Stimulated activated CD8-positive, alpha-beta memory T cell treated with anti-CD3 and anti-CD28 coated beads, Interleukin-4, amount 100 ng/mL, for 24 hours (primary cell): Measurements from ENCODE around the gene PDE11A.

Source experiments
- DNase-seq: peaks from one replicate; pipeline ENCODE4 v3.0.0-alpha.2; 2020; ENCODE audit warnings: low read depth

Gene PDE11A

GRCh38 chr2:177597759-177598158 is 474.8 kb downstream of the PDE11A start:
- DNase-seq = no peak

DNA sequence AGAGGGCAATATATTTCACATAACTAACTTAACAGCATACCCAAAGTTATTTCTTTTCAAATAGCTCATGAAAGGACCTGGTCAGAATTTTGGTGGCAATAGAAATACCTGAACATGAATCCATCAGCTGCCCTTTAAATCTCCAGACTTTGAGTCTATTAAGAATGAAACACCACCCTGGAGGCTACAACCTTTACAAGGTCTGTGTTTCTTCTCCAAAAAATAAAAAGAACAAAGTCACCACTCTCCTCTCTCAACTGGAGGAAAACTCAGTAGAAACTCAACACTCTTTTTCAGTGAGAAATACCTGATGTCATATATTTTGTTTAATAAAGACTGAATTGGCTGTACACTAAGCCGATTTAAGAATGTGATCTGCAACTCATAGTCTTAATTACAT is 475.7 kb downstream of the PDE11A start:
- no peak for DNase-seq

- DNase-seq = no peak
Observed at GRCh38 chr2:177595126-177595845, 477.3 kb downstream of the PDE11A start.

GRCh38 chr2:177593402-177593801 is 479.2 kb downstream of the PDE11A start:
- no peak for DNase-seq

DNA sequence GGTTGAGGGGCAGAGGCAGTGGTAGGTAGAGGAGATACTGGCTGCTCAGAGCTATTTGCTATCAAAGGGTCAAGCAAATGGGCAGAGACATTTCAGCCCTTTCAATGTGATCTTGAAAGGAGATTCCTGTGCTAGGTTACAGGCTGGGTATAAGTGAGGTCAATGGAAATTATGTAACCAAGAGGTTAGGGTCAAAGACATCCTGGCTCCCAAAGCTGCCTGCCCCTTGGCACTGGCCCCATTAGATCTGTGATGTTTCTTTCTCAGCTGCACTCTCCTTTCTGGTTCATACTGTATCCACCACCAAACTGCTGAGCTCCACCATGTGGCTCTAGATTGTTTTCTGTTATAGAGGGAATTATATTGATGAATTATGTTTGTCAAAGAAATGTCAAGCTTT is 479.6 kb downstream of the PDE11A start:
- no peak for DNase-seq

GRCh38 chr2:177592397-177592796 is 480.2 kb downstream of the PDE11A start:
- no peak for DNase-seq

DNA sequence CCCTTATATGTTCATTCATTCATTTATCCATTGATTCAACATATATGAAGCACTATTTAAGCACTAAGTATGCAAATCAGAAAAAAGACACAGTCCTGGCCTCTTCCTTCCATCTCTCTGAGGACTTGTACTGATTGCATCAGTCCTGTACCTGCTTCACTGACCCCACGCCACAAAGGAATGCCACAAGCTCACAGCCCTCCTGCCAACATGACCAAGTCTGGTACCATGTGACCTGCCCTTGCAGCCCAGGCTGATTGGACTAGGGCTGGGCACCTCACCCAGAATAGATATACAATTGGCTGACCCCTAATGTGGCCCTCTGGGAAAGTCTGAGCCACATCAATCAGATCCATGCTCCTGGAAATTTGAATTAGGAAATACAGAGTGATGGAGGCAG is 483.4 kb downstream of the PDE11A start:
- DNase-seq = no peak

DNA sequence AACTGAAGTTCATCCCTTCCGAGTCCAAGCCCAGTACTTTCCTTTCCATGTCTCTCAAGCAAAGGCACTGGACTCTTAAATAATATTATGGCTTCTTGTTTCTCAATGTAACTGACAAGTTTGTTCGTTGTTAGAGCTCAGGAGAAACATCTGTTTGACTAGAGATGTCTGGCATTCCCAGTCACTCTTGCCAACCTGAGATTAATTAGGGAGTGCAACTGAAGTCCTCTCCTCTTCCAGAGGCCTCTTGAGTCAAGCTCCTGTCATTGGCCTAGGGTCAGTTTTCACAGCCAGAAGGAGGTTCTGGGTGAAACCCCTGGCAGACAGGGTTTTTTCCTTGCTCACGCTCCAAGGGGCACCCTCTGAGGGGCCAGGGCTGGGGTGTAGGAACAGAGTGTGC is 483.9 kb downstream of the PDE11A start:
- no peak for DNase-seq

DNA sequence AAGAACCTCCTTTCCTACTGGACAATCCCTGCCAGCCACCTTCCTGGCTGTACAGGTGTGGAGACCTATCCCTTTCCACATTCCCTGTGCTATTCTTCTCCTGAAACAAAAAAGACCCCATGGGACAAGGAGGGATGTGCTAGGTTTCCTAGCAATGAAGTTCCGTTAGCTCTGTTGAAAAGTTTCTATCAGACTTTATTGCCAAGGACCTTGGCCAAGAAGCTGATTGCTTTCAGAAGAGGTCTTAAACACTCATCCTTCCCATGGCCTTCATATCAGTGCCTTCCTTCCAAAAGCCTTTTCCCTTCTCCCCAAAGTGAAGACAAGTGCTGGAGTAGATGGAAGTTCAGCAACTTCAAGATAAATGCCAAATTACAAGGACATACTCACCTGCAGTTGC is 485.2 kb downstream of the PDE11A start:
- no peak for DNase-seq

DNA sequence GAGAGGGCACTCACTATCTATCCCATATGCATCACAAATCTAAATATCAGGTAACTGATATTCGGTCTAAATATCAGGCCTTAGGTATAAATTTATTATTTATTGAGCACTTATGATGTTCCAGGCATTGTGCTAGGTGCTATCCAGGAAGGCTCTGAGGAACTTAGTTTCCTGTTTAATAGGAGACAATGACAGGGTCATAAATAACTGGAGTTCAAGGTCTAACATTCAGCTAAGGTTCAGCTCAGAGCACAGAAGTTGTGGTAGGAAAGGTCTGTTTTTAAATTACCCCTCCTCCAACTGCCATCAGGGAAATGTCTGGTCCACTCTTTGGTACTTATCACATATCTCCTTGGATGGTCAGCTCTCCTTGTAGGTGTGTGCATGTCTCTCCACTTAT is 486.4 kb downstream of the PDE11A start:
- DNase-seq = no peak

- no peak for DNase-seq
Observed at GRCh38 chr2:177585234-177585863, 487.2 kb downstream of the PDE11A start.

DNA sequence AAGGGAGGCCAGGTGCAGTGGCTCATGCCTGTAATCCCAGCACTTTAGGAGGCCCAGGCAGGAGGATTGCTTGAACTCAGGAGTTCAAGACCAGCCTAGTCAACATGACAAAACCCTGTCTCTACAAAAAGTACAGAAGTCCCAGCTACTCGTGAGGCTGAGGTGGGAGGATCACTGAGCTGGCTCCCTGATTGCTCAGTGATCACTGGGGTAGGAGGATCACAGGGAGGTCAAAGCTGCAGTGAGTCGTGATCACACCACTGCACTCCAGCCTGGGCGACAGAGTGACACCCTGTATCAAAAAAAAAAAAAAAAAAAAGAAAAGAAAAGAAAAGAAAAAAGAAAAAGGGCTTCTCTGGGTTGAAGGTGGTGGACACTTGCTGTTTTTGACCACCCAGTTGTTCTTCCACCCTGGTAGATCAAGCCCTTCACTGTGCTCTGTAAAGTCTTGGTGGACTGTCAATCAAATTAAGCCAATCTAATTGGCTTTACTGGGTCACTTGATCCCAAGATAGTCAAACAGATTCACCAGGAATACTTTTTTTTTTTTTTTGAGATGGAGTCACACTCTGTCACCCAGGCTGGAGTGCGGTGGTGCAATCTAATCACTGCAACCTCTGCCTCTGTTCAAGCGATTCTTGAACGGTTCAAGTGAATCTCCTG is 488.4 kb downstream of the PDE11A start:
- no peak for DNase-seq

GRCh38 chr2:177582000-177582399 is 490.6 kb downstream of the PDE11A start:
- DNase-seq = no peak

DNA sequence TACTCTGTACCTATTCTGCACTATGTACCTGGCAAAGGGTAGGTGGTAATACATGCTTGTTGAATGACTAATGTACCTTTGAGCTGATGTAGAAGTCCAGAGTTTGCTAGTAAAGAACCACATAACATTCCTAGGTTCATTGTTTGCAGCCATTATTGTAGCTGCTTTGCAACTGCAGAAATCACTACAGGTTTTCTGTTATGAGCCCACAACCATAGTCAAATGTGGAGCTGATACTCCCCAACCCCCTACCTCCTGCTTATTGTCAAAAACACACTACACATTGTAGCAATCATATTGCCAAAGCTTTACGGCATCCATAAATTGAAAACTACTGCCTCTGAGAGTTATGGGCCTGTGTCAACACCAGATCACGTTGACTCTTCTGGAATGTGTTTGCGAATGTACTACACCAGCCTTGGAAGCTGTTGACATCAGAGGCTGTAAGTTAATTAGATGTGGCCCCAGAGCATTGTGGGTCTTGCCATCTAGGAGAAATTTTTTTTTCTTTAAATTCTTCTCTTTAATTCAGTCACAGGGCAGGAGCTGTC is 493.0 kb downstream of the PDE11A start:
- DNase-seq = no peak

DNA sequence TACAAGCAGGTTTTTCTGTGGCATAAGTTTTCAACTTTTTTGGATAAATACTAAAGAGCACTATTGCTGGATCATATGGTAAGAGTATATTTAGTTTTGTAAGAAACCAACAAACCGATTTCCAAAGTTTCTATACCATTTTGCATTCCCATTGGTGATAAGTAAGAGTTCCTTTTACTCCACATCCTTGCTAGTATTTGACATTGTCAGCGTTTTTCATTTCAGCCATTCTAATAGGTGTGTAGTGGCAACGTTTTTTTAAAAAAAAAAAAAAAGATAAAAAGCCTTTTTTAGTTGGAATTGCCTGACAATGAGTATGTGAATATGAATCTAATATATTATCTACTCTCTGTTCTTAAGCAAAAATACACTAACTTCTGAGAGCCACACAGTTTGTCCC is 494.1 kb downstream of the PDE11A start:
- no peak for DNase-seq

DNA sequence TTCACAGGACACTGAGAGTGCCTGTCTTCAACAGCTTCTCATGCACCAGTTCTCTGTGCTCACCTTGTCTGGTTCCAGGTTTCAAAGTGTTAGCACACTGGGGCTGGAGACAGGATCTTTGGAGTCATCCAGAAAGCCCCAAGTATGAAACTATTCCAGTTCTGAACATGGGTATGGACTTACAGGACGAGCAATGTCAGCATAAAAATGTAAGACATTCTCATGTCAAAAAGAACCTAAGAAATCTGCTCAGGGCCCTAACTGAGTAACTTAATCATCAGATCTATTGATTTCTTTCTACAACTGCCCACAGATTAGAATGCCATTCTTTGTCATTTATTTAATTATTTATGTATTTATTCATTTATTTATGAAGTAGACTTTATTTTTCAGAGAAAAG is 495.5 kb downstream of the PDE11A start:
- DNase-seq = no peak

DNA sequence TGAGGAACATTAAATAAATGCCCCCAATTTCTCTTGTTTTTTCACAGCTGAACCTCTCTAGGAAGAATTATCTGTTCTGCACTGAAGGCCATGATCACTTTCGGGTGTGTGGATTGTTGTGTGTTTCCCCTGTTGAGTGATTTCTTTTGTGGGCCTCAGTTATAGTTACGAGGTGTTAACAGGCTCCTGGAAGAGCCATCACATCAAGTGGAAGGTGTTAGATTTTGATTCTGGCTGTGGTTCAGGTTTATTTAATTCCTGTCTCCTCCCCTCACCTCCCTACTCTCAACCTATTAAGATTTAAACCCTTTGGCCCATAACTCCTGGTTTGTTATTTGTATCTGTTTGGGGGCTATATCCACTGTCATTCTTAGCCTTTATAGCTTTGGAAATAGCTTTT is 497.2 kb downstream of the PDE11A start:
- DNase-seq = no peak

GRCh38 chr2:177574356-177574755 is 498.2 kb downstream of the PDE11A start:
- no peak for DNase-seq
